GM18520 (cell line): ENCODE data around the gene OCEL1.

ENCODE experiments used
- ATAC-seq: cut with Tn5 transposase; IDR thresholded peaks from one replicate; pipeline ENCODE4 v1.9.1; 2021; ENCODE audit not compliant: unreplicated experiment

Gene OCEL1

DNA sequence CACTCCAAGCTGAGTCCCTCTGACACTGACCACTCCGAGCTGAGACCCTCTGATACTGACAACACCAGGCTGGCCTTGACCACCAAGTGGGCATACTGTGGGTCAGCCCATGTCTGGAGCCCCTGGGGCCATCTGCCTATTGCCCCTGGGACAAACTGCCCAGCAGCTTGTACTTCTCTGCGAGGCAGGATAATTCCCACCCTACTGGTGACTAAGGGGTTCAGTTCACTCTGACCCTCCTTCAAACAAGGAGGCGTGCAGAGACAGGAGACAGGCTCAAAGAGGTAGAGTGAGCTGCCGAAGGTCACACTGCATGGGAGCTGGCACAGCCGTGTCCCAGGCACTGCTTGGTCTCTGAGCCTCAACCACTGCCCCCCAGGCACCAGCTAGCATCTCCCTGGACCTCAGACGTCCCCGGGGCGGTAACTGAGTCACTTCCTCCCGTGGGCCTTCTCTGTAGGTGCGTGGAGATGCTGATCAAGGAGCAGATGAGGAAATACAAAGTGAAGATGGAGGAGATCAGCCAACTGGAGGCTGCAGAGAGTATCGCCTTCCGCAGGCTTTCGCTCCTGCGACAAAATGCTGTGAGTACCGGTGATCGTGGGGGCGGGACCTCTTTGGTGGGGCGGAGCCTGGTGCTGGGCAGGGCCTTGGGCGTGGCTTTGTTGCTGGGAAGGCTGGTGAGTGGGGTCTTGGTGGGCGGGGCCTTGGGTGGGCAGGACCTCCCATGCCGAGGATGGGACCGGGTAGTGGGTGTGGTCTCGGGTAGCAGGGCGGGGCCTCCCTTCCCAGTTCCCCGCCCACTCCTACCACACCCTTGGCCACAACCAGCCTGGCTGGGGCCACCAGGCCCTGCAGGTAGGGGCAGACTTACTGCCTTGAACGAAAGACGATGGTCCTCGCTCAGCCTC is 16.6 kb upstream of the OCEL1 start:
- ATAC-seq = no peak

DNA sequence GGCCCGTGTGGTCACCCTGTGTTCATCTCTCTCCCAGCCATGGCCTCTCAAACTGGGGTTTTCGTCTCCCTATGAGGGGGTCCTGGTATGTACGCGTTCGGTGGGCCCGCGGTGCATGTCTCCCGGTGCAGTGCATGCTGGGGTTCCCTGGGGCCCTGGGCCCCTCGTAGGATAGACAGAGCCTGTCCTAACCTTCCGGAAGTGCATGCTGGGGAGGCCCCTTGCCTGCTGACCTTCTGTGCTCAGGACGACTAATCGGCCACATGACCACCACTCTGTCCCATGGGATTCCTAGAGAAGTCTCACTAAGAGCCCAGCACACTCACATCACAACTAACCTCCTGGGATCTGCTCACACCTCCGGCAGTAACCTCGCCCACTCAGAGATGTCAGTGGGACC is 15.7 kb upstream of the OCEL1 start:
- ATAC-seq = no peak

DNA sequence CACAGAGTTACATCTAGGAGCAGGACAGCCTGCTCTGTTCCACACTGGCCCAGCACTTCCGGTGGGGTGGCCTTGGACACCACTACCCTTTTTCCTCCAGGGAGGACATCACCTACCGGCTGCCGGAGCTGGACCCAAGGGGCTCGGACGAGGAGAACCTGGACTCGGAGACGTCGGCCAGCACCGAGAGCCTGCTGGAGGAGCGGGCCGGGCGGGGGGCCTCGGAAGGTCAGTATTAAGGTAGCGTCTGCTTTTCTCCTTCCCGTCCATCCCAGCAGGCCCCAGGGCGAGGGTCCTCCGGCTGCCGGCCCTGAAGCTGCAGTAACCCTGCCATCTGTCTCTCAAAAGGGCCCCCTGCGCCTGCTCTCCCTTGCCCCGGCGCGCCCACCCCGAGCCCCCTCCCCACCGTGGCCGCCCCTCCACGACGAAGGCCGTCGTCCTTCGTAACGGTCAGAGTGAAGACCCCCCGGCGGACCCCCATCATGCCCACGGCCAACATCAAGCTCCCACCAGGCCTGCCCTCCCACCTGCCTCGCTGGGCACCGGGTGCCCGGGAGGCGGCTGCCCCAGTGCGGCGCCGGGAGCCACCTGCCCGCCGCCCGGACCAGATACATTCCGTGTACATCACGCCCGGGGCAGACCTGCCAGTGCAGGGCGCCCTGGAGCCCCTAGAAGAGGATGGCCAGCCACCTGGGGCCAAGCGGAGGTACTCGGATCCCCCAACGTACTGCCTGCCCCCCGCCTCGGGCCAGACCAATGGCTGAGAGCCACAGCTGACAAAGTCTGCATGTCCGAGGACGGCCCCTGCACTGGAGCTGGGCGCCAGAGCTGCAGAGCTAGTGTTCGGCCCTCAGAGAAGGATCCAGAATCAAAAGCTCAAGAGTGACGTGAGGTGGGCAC is 14.2 kb upstream of the OCEL1 start:
- ATAC-seq = no peak

DNA sequence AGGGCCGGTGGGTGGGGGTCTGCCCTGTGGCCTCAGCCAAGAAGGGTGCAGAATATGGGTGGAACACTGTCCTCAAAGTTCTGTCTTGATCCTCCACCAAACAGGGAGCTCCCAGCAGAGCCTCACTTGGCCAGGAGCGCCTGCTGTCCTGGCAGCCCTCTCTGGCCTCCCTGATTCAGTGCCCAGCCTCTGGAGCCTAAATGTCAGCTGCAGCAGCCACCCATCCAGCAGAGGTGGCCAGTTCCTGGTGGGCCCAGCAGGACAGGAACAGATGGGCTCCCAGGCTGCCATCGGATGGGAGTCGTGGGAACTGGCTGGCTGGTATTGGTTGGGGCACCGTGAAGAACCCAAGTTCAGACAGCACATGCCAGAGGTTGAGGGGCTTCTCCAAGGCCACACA is 12.7 kb upstream of the OCEL1 start:
- ATAC-seq = no peak

DNA sequence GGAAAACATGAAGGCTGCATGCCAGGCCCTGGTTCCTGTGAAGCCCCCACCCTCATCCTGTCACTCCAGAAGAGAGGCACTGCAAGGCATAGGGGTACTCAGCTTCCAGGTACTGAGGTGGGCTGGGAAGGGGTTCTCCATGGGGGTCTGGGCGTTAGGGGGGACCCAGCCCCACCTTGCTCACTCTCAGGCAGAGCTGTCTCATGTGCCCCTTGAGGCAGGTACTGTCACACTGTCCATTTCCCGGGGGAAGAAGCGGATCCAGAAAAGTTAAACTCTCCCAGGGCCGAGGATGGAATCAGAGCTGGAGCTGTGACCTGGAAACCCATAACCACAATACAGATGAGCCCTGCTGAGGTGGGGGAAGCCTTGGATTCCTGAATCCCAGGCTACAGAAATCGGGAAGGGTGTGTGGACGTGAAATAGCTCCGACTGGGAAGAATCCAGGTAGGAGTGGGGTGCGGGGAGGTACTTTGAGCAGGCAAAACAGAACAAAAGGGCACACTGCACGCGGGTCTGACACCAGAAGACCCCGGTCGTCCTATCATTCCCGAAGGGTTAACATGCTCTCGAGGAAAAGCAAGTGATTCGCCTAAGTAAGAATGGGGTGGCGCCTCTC is 11.4 kb upstream of the OCEL1 start:
- no peak for ATAC-seq

DNA sequence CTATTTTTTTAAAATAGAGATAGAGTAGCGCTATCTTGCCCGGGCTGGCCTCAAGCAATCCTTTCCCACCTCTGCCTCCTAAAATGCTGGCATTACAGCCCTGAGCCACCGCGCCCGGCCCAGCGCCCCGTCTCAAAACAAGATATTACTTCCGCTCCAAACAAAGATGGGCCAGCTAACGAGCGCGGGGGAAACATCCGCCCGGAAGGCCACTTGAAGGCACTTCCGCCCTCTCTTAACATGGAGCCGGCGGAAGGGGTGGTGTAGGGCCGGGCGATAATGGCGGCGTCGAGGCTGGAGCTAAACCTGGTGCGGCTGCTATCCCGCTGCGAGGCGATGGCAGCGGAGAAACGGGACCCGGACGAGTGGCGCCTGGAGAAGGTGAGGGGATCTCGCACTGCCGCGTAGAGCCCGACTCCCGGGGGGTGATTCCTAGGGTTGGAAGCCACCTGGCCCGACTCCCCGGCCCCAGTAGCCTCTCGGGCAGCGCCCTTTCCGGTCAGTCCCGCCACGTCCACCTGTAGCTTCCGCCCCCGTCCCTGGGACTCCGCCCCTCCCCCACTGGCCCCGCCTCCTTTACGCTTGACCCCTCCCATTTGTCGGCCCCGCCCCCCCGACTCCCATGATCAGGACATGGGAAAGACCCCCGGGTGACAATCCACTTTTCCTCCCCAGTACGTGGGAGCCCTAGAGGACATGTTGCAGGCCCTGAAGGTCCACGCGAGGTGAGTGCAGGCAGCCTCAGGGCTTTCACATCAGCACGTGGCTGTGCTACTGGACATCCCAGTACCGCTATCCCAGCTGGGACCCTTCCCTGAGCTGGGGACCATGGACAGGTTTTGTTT is 10.7 kb upstream of the OCEL1 start, which contains the start of gene USE1:
Gene USE1, plus strand, starts transcription at position 231 of the 845 bp plus-strand sequence. Its CDS starts 49 bp downstream, at position 280.
- peak; percentile 48 for ATAC-seq

DNA sequence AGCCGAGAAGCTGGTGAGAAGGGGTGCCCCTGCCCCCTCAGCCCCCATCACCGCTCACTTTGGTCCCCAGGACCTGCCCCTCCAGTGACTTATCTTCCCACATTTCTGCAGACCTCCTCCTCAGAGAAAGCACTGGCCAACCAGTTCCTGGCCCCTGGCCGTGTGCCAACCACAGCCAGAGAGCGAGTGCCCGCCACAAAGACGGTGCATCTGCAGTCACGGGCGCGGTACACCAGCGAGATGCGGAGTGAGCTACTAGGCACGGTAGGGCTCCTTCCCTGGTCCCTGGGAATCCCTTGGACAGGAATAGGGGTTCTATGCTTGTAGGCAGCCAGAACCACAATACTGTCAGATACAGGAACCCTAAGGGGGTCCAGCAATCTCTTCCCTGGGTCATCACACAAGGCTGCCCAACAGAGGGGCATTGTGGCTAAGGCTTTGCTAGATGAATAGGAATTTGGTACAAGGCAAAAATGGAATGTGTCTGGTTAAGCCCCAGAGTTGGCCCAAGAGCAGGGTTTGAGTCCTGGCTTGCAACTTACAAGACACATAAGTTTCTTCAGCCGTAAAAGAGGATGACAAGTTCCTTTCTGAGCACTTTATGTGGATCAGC is 9.9 kb upstream of the OCEL1 start:
- ATAC-seq = no peak

DNA sequence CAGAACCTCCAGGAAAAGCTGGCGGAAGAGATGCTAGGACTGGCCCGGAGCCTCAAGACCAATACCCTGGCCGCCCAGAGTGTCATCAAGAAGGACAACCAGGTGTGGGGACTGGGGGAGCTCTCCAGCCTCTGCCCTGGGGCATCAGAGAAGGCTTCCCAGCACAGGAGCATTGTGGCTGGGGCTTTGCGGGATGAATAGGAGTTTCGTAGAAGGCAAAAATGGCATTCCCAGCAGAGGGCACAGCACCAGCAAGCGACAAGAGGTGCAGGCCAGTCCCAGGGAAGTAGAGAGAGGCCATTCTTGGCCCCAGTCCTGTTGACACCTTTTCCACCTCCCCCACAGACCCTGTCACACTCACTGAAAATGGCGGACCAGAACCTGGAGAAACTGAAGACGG is 6.7 kb upstream of the OCEL1 start:
- ATAC-seq = no peak

DNA sequence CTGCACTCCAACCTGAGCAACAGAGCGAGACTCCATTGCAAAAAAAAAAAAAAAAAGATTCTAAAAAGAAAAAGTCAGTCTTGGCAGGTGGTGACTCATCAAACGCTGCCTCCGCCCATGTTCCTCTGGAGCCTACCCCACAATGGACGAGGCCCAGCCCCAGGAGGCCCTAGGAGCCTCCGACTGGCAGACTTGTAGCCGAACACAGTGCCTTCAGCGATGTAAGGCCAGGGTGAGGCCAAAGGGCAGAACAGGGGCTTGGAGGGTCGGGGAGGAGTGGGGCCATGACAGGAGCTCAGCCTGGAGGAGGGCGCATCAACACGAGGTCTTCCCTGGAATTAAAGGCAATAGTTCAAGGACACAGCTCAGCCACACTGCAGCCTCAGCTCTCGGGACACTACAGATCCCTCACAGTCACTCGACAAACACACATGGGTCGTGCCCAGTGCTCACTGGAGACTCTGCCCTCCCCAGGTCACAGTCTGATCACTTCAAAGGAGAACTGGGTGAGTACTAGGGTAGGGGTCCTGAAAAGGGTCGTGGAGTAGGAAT is 5.7 kb upstream of the OCEL1 start:
- ATAC-seq = no peak

DNA sequence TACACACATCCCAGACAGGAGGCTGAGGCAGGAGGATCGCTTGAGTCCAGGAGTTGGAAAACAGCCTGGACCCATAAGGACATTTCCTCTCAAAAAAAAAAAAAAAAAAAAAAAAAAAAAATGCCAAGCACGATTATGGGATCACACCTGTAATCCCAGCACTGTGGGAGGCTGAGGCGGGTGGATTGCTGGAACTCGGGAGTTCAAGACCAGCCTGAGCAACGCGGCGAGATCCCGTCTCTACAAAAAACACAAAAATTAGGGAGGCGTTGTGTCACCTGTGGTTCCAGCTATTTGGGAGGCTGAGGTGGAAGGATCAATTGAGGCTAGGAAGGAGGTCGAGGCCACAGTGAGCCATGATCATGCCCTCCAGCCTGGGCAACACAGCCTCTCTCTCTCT is 973 bp upstream of the OCEL1 start:
- no peak for ATAC-seq

DNA sequence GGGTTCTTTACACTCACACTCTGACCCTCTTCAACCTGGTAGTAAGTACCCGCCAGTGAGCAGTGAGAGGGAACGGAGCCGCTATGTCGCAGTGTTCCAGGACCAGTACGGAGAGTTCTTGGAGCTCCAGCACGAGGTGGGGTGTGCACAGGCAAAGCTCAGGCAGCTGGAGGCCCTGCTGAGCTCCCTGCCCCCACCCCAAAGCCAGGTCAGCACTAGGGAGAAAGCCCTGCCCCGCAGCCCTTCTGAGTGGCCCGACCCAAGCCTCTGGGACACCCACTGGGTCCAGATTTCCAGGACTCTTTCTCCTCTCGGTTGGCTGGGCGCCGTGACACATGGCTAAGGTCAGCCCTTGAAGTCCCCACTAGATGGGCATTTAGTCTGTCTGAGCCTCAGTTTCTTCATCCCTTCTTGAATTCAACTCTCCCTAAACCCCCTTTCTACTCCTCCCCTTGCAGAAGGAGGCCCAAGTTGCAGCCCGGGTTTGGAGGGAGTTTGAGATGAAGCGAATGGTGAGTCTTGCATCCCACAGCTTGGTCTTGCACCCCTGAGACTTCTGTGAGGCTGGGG is 1.9 kb downstream of the OCEL1 start:
- no peak for ATAC-seq

DNA sequence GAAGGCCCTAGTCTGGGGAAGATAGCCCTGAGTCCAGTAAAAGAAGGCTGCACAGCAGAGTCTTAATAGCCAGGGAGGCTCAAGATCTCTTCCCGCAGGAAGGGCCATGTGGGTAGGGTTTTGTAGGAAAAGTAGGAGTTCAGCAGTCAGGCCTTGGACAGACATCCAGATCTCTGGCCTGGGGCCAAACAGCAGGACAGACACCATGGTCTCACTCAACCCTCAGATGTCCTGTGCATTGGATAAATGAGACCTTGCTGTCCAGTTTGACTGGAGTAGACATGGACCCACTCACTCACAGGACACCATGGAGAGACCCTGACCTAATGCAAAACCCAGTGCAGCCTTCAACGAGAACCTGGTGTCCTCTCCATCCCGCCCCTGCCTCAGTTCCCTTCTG is 3.9 kb downstream of the OCEL1 start:
- no peak for ATAC-seq

DNA sequence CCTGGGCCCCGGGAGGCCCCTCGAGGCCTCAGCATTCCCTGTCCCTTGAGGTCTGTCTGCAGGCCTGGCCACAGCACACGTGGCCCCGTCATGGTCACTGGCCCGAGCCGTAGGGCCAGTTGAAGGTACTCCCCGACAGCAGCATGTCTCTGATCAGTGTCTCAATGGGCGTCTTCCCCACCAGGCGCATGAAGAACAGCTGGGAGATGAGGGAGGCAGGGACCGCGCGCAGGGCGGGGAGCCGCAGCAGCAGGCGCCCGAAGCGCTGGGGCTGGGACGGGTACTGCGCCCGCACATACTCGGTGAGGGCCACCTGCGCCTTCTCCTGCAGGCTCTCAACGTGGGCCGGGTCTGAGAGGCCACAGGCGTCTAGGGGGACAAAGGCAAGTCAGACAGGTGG is 6.2 kb downstream of the OCEL1 start:
- no peak for ATAC-seq

DNA sequence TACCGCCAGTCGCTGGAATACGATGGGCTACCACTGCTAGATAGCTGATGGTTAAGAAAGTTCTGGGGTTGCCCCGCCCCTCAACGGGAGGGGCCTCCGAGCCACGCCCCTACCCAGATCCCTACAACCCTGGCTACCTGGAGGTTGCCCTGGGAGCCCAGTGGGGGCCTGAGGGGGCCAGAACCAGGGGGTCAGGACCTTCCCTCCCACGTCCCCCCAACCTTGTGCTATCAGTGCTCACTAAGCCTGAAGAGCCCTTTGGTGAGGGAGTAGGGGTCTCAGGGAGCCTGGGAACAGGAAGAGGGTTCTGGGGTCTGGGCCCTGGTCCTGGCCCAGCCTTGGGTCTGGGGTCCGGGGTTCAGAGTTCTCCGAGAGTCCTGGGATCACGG is 8.9 kb downstream of the OCEL1 start:
- no peak for ATAC-seq

DNA sequence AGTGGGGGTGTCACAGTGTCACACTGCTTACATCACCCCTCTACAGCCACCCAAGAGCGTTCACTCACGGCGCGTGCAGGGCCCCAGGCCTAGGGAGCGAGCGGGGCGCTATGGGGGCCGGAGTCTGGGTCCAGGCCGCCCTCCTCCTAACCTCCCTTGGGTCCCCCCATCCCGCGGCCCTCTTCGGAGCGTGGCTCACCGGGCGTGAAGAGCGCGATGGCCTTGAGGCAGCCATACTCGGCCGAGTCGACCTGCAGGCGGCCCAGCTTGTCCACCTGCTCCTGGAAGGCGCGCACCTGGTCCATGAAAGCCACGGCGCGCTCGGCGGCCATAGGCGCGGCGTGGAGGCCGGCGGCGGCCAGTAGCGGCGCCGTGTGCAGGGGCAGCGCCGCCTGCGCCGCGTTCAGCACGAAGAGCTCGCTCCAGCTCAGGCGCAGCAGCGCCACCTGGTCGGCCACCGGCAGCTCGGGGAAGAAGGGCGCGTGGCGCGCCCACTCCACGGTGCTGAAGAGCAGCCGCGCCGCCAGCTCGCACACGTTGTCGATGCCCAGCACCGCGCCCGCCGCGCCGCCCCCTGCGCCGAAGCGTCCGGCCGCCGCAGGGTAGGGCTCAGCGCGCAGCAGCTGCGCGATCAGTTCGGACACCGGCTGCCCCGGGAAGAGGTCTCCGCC is 9.4 kb downstream of the OCEL1 start:
- ATAC-seq = peak; percentile 73

DNA sequence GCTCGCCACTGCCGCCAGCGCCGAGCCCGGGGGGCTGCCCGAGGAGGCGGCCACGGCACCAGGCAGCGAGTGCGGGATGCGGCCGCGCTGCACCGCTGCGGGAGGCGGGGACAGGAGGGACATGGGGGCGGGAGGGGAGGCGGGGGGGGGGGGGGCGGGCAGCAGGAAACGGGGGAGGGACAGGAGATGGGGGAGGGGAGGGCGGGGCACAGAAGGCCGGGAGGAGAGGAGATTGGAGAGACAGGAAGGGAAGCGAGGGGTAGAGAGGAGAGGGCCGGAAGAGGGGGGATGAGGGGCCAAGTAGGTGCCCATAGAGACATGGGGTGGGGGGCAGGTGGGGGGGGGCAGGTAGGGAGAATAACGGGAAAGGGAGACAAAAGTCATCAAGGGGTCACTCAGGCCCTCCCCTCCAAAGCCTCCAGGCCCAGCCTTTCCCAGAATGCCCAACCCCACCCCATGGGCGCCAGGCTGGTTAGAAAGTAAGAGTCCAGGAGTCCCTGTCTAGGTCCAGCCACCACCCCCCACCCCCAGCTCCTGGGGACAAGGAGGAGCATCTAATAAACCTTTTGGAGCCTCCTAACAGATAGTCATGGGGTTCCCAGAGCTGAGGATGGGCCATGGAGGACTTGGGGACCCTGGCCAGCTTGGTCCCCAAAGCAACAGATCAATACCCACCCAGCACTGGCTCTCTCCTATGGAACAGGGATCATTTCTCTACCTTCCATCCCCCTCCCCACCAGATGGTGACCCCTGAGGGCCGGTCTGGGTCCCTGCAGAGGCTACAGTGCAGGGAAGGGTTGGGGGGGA is 10.1 kb downstream of the OCEL1 start:
- ATAC-seq = no peak

DNA sequence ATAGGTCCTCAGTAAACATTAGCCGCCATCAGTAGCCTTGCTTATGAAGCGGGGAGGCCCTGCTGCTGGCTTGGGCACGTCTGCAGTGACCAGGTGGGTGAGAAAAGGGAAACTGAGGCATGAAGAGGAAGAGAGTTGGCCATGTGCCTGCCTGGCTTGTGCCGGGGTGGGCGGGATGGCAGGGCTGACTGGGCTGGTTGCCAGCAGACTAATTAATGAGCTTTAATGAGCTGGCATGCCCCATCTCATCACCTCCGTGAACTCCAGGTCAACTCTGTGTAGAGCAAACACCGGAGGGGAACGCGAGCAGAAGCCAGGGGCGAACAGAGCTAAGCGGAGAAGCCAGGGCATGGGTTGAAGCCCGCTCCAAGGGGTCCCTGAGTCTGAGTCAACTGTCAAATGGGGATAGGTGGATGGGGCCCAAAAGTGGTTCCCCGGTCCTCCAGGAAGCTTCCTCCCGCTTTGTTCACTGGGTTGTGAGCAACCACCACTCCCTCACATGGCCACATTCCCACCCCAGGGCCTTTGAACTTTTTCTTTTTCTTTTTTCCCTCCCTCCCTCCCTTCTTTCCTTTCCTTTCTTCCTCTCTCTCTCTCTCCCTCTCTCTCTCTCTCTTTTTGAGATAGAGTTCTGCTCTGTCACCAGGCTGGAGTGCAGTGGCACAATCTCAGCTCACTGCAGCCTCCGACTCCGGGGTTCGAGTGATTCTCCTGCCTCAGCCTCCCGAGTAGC is 11.0 kb downstream of the OCEL1 start:
- ATAC-seq = no peak
